Ovary (tissue), 3 donors: Measurements from ENCODE around the gene CSGALNACT2.

Experiments
- CTCF ChIP-seq, 3 donors: fragments of 450-650 bp in 2 of 3; fragments of 200-600 bp in 1 of 3; IDR thresholded peaks; one replicate each; pipeline versions ENCODE4 v1.5.1 to v1.8.0; 2016 to 2022; ENCODE audit warnings: antibody characterized with exemption in 3 of 3, mild to moderate bottlenecking in 1 of 3
- EP300 ChIP-seq: sonication (generic); formaldehyde crosslinking; IDR thresholded peaks from one replicate; pipeline ENCODE4 v1.6.1; 2017; ENCODE audit warnings: antibody characterized with exemption
- POLR2A ChIP-seq: fragments of 450-650 bp; IDR thresholded peaks from one replicate; pipeline ENCODE4 v1.6.1; 2017; ENCODE audit warnings: antibody characterized with exemption, mild to moderate bottlenecking, moderate library complexity
- donor health status: DM: no; HTN: no; CAD: no.

GRCh38 chr10:43094085-43094484 is 44.2 kb upstream of the CSGALNACT2 start:
- no peak for TF ChIP-seq EP300
- TF ChIP-seq CTCF (IDR thresholded peaks at IDR 0.05): no peak
- no peak for TF ChIP-seq POLR2A
